Measurements from ENCODE around the gene KLK6.

- TF ChIP-seq TP53 (CRISPR knock-in tag; conservative IDR thresholded peaks at IDR 0.05) (no peak), RARG (CRISPR knock-in tag; IDR thresholded peaks at IDR 0.05; ENCODE audit: low read depth) (no peak), GATA4 (IDR thresholded peaks at IDR 0.05; ENCODE audit: borderline replicate concordance, low read depth) (no peak)
Observed at GRCh38 chr19:50981587-50982146, 12.3 kb upstream of the KLK6 start.

Measured in HepG2 (cell line).